Keratinocyte (primary cell): ENCODE measurements around the gene HEXD. TPM values are rescaled to one million over a fixed set of nuclear protein-coding genes. Genes with fewer than 3 reads are reported as not detected.
A peak's percentile ranks its signal among the peaks of the same experiment; 100 is the strongest.

Experiments used
- DNase-seq: peaks from one replicate; pipeline ENCODE4 v3.0.0-alpha.2; 2011; ENCODE audit warnings: low read depth, missing footprints, low spot score
- FAIRE-seq: peaks from 2 replicates; lab custom pipeline; 2011; peaks lifted over from hg19 to GRCh38; lab: Jason Lieb, UNC
- H2AFZ ChIP-seq: 2 replicates; pipeline ENCODE4 v1.6.0; 2012; ENCODE audit warnings: low read length, control low read depth, inconsistent platforms; ENCODE audit not compliant: control insufficient read depth
- H3K27ac ChIP-seq: 2 replicates; pipeline ENCODE4 v1.5.1; 2011; ENCODE audit warnings: low read length; ENCODE audit not compliant: control insufficient read depth, insufficient read depth
- H3K27me3 ChIP-seq: 3 replicates; pipeline ENCODE4 v1.6.0; 2011; ENCODE audit warnings: low read length; ENCODE audit not compliant: control insufficient read depth, insufficient read depth; ENCODE audit errors: extremely low read depth
- H3K36me3 ChIP-seq, 2 experiments: 2 replicates in 1 of 2; 3 replicates in 1 of 2; pipeline ENCODE4 v1.5.1; 2011; ENCODE audit warnings: low read length in 2 of 2, mild to moderate bottlenecking in 1 of 2; ENCODE audit not compliant: control insufficient read depth in 2 of 2, insufficient read depth in 2 of 2; ENCODE audit errors: extremely low read depth in 1 of 2
- H3K4me1 ChIP-seq: 3 replicates; pipeline ENCODE4 v1.5.1; 2011; ENCODE audit warnings: low read length; ENCODE audit not compliant: control insufficient read depth, insufficient read depth; ENCODE audit errors: extremely low read depth
- H3K4me2 ChIP-seq: 3 replicates; pipeline ENCODE4 v1.6.0; 2011; ENCODE audit warnings: low read depth, low read length; ENCODE audit not compliant: control insufficient read depth, insufficient read depth; ENCODE audit errors: extremely low read depth
- H3K4me3 ChIP-seq, 3 experiments: fragments of 200-600 bp in 1 of 3; sonication (generic) in 1 of 3; 2 replicates in 2 of 3; 3 replicates in 1 of 3; pipeline ENCODE4 v1.5.1; 2011 to 2016; ENCODE audit warnings: low read length in 3 of 3, mild to moderate bottlenecking in 3 of 3, control low read depth in 2 of 3, inconsistent platforms in 1 of 3, low read depth in 1 of 3, mixed read lengths in 1 of 3, mixed run types in 1 of 3, moderate library complexity in 1 of 3; ENCODE audit not compliant: control insufficient read depth in 2 of 3, insufficient read depth in 2 of 3; ENCODE audit errors: extremely low read depth in 1 of 3
- H3K79me2 ChIP-seq: 2 replicates; pipeline ENCODE4 v1.6.0; 2012; ENCODE audit warnings: low read length; ENCODE audit not compliant: control insufficient read depth, insufficient read depth
- H3K9ac ChIP-seq: 3 replicates; pipeline ENCODE4 v1.6.0; 2011; ENCODE audit warnings: low read length; ENCODE audit not compliant: control insufficient read depth, insufficient read depth; ENCODE audit errors: extremely low read depth
- H3K9me1 ChIP-seq: 3 replicates; pipeline ENCODE4 v1.6.0; 2011; ENCODE audit warnings: low read length; ENCODE audit not compliant: control insufficient read depth, insufficient read depth; ENCODE audit errors: extremely low read depth
- H3K9me3 ChIP-seq: 2 replicates; pipeline ENCODE4 v1.5.1; 2012; ENCODE audit warnings: low read depth, low read length; ENCODE audit not compliant: control insufficient read depth
- H4K20me1 ChIP-seq: 3 replicates; pipeline ENCODE4 v1.6.0; 2011; ENCODE audit warnings: low read length; ENCODE audit not compliant: control insufficient read depth, insufficient read depth; ENCODE audit errors: extremely low read depth
- EZH2 ChIP-seq: IDR thresholded peaks from one replicate; pipeline ENCODE4 v1.6.1; 2012; ENCODE audit warnings: inconsistent platforms, mild to moderate bottlenecking, low read length, moderate library complexity
- dilution Hi-C: fragments of 300-500 bp; cut with MboI; formaldehyde crosslinking; loops from one replicate; pipeline ENCODE4 v1.7.0; 2020; ENCODE audit warnings: low sequenced_read_pairs; ENCODE audit not compliant: extremely low pct_ligation_motif_present
- polyA plus RNA-seq, 5 experiments: library from polyadenylated mRNA; depleted of rRNA in 3 of 5; stranded (reverse) in 3 of 5; stranded (forward) in 1 of 5; unstranded in 1 of 5; fragments of >200 nt; gene quantifications; 1 replicate in 1 of 5; 2 replicates in 3 of 5; 3 replicates in 1 of 5; pipeline versions ENCODE4 v1.2.1 to v1.2.3, GENCODE V29; 2011 to 2012; ENCODE audit warnings: missing spikeins in 2 of 5, low read depth in 1 of 5, low replicate concordance in 1 of 5
- TF ChIP-seq, protein P1 (sequence below), 3 experiments: IDR thresholded peaks in 1 of 3; conservative IDR thresholded peaks in 1 of 3; optimal IDR thresholded peaks in 1 of 3; 2 replicates in 2 of 3; 3 replicates in 1 of 3; pipeline versions ENCODE3 to v1.5.1; 2011; ENCODE audit warnings: low read length in 3 of 3, mild to moderate bottlenecking in 3 of 3, moderate library complexity in 2 of 3, control low read depth in 1 of 3, inconsistent platforms in 1 of 3; ENCODE audit not compliant: insufficient read depth in 2 of 3; ENCODE audit errors: extremely low read depth in 1 of 3

The HEXD gene
- polyA plus RNA-seq, 1 donor (not counting 4 experiments of a cell fraction or from before 2014, with no cell fraction given) = 5.6 TPM

DNA sequence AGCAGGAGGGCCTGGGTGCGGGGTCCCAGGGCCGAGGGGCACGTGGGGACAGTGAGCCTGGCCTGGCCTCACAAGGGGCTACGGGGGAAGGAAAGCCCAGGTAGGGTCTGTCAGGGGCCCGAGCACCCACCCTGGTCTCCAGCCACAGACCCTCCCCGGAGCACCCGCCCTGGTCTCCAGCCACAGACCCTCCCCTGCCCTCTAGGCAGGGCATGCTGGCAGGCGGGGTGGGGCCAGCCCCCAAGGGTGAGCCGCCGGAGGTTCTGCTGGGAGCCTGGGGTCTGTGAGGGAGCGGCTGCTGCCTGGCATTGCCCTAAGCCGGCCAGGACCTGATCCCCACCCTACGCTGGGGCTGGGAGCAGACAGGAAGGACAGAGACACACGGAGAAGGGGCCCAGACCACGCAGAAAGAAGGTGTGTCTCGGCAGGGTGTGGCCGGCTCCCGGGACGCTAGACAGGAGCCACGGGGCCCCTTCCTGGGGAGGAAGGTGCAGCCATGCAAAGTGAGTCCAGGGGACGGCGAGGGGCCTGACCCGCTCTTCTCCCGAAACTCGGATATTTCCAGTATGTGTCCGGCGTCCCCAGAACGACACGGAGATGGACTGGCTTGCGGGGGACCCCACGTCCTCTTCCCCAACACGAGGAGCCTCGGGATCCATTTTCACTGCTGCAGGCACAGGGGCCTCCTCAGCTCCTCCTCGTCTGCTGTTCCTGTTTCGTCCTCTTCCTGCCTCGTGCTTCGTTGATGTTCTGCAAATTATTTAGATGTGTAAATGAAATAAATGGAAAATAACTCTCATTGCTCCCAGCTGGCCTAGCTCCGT is 31.1 kb upstream of the HEXD start:
- Histone ChIP-seq H2AFZ (no peak overlapping the region), H3K9me3 (no peaks in the 10 kb centered on the region), H3K79me2 (no peaks in the 10 kb centered on the region), H3K9ac (no peak overlapping the region), H4K20me1 (no peaks in the 10 kb centered on the region), H3K4me1 (peaks cover 12% of the 10 kb centered on the region), H3K27me3 (peaks cover 44% of the 10 kb centered on the region), H3K4me2 (peak overlapping the region; percentile 10), H3K36me3 (peaks cover 0 to 2% of the 10 kb centered on the region in 2 experiments), H3K4me3 (no peak overlapping the region), H3K9me1 (no peaks in the 10 kb centered on the region), H3K27ac (no peak overlapping the region)
- FAIRE-seq (no peak), DNase-seq (no peak)
- dilution Hi-C loops = no loop called here
- TF ChIP-seq, protein P1, sequence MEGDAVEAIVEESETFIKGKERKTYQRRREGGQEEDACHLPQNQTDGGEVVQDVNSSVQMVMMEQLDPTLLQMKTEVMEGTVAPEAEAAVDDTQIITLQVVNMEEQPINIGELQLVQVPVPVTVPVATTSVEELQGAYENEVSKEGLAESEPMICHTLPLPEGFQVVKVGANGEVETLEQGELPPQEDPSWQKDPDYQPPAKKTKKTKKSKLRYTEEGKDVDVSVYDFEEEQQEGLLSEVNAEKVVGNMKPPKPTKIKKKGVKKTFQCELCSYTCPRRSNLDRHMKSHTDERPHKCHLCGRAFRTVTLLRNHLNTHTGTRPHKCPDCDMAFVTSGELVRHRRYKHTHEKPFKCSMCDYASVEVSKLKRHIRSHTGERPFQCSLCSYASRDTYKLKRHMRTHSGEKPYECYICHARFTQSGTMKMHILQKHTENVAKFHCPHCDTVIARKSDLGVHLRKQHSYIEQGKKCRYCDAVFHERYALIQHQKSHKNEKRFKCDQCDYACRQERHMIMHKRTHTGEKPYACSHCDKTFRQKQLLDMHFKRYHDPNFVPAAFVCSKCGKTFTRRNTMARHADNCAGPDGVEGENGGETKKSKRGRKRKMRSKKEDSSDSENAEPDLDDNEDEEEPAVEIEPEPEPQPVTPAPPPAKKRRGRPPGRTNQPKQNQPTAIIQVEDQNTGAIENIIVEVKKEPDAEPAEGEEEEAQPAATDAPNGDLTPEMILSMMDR (optimal IDR thresholded peaks at IDR 0.05 in 1 of 3, IDR thresholded peaks at IDR 0.05 in 1 of 3, conservative IDR thresholded peaks at IDR 0.05 in 1 of 3; ENCODE audit: extremely low read depth in 1 of 3, insufficient read depth in 2 of 3, low read length in 3 of 3) = no peak
- no peak for TF ChIP-seq EZH2

DNA sequence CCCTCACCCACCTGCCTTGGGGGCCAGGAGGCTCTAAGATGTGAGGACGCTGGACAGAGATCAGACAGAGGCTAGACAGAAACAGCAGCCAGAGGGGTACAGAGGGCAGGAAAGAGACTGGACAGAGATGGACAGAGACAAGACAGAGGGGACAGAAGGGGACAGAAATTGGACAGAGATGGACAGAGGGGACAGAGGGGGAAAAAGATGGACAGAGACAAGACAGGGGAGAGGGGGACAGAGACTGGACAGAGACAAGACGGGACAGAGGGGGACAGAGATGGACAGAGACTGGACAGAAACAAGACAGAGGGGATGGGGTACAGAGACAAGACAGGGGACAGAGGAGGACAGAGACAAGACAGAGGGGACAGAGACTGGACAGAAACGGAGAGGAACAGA is 30.4 kb upstream of the HEXD start:
- no peak overlapping the region for H3K4me3 ChIP-seq
- H3K4me1 ChIP-seq = peaks cover 12% of the 10 kb centered on the region
- no peak overlapping the region for H3K9ac ChIP-seq
- no peaks in the 10 kb centered on the region for H3K9me1 ChIP-seq
- H3K36me3 ChIP-seq = peaks cover 0 to 3% of the 10 kb centered on the region in 2 experiments
- H3K27ac ChIP-seq = no peak overlapping the region
- no peak for FAIRE-seq
- peaks cover 40% of the 10 kb centered on the region for H3K27me3 ChIP-seq
- no peaks in the 10 kb centered on the region for H3K79me2 ChIP-seq
- H3K9me3 ChIP-seq = no peaks in the 10 kb centered on the region
- dilution Hi-C loops = no loop called here
- no peak for DNase-seq
- no peak for TF ChIP-seq EZH2
- TF ChIP-seq, protein P1 (optimal IDR thresholded peaks at IDR 0.05 in 1 of 3, IDR thresholded peaks at IDR 0.05 in 1 of 3, conservative IDR thresholded peaks at IDR 0.05 in 1 of 3; ENCODE audit: extremely low read depth in 1 of 3, insufficient read depth in 2 of 3, low read length in 3 of 3) = no peak
- H3K4me2 ChIP-seq = no peak overlapping the region
- no peaks in the 10 kb centered on the region for H4K20me1 ChIP-seq
- no peak overlapping the region for H2AFZ ChIP-seq
